ENCODE measurements around the gene SYT7.

GRCh38 chr11:61577383-61578118, 3.3 kb downstream of the SYT7 start:
- TF ChIP-seq SUZ12 (IDR thresholded peaks at IDR 0.05; ENCODE audit: extremely low read depth, insufficient read depth, insufficient read length) (no peak), ZNF274 (IDR thresholded peaks at IDR 0.05; ENCODE audit: low read depth, low read length) (no peak), YY1 (IDR thresholded peaks at IDR 0.05; ENCODE audit: insufficient read depth, insufficient read length) (no peak)
